ENCODE measurements around the gene PDZD4. TPM values are rescaled to one million over a fixed set of nuclear protein-coding genes. Genes with fewer than 3 reads are reported as not detected.
A peak's percentile ranks its signal among the peaks of the same experiment; 100 is the strongest.

Gene PDZD4
- total and polyA plus RNA-seq, 2 donors from 2014 or later = 4.7 to 7.0 TPM

DNA sequence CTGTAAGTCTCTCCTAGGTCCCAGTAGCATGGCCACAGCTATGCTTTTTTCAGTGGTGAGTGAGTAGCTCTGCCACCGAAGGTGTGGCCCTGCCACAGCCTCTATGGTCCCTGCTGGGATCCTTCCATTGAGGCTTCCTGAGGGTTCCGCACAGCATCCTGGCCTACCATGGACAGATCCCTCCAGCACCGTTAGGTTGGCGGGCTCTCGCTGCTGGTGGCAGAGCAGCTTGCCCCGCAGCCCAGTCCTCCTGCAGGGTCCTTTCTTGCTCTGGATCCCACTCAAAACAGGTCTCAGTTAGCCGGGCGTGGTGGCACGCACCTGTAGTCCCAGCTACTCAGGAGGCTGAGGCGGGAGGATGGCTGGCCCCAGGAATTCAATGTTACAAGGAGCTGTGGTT lies 2.4 kb upstream of the PDZD4 start:
- Histone ChIP-seq H3K4me1 (ENCODE audit: control insufficient read depth in 2 of 3, insufficient read depth in 2 of 3, low read depth in 1 of 3, low read length in 3 of 3) (no peaks in the 10 kb centered on the region), H3K27ac (ENCODE audit: low read depth in 2 of 2, low read length in 2 of 2) (no peak overlapping the region), H3K9ac (ENCODE audit: low read length in 3 of 3) (no peak overlapping the region), H3K36me3 (ENCODE audit: control insufficient read depth in 2 of 3, insufficient read depth in 3 of 3, low read length in 3 of 3) (no peaks in the 10 kb centered on the region), H3K27me3 (ENCODE audit: control insufficient read depth, insufficient read depth, low read length) (no peaks in the 10 kb centered on the region), H3K4me3 (ENCODE audit: low read length in 3 of 3) (no peak overlapping the region), H3K9me3 (ENCODE audit: control insufficient read depth in 2 of 3, insufficient read depth in 1 of 3, low read length in 3 of 3) (no peaks in the 10 kb centered on the region)
- TF ChIP-seq, protein P1, sequence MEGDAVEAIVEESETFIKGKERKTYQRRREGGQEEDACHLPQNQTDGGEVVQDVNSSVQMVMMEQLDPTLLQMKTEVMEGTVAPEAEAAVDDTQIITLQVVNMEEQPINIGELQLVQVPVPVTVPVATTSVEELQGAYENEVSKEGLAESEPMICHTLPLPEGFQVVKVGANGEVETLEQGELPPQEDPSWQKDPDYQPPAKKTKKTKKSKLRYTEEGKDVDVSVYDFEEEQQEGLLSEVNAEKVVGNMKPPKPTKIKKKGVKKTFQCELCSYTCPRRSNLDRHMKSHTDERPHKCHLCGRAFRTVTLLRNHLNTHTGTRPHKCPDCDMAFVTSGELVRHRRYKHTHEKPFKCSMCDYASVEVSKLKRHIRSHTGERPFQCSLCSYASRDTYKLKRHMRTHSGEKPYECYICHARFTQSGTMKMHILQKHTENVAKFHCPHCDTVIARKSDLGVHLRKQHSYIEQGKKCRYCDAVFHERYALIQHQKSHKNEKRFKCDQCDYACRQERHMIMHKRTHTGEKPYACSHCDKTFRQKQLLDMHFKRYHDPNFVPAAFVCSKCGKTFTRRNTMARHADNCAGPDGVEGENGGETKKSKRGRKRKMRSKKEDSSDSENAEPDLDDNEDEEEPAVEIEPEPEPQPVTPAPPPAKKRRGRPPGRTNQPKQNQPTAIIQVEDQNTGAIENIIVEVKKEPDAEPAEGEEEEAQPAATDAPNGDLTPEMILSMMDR (IDR thresholded peaks at IDR 0.05; ENCODE audit: borderline replicate concordance, extremely low read depth, insufficient read depth) = no peak
- intact Hi-C loops (cut with DNase I) = no loop called here
- no peak for FAIRE-seq
- DNase-seq = no peak

DNA sequence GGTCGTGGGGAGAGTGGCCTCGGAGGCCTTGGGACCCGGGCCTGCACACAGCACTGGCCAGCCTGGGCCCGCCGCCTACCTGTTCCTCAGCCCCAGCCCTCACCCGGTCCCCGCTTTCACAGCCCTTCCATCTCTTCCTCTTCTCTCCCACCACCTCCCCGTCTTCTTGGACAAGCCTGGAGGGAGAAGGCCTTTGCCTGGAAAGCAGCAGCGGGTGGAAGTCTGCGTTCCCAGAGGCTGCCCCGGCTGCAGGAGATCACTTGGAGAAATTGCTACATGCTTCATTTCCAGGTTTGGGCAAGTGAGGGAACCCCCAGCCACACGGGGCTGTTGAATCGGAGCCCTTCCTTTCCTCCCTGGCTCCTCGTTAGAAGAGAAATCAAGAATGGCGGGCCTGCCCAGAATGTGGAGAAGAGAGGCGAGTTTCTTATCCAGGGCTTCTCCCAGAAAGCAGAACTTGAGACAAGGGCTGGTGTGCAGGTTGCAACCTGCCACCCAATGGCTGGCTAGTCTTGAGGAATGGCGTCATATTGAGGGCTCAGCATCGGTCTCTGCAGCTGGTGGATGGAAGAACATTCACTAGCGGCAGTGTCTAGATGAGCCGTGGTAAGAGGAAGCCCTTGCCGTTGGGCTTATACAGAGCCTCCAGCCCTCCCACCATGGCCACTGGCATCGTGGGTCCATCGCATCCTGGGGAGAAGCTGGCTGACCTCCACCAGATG lies 1.2 kb upstream of the PDZD4 start:
- Histone ChIP-seq H3K27me3 (ENCODE audit: control insufficient read depth, insufficient read depth, low read length) (no peaks in the 10 kb centered on the region), H3K36me3 (ENCODE audit: control insufficient read depth in 2 of 3, insufficient read depth in 3 of 3, low read length in 3 of 3) (no peaks in the 10 kb centered on the region), H3K27ac (ENCODE audit: low read depth in 2 of 2, low read length in 2 of 2) (no peak overlapping the region), H3K9me3 (ENCODE audit: control insufficient read depth in 2 of 3, insufficient read depth in 1 of 3, low read length in 3 of 3) (no peaks in the 10 kb centered on the region), H3K4me3 (ENCODE audit: low read length in 3 of 3) (no peak overlapping the region), H3K4me1 (ENCODE audit: control insufficient read depth in 2 of 3, insufficient read depth in 2 of 3, low read depth in 1 of 3, low read length in 3 of 3) (no peaks in the 10 kb centered on the region), H3K9ac (ENCODE audit: low read length in 3 of 3) (no peak overlapping the region)
- TF ChIP-seq, protein P1 (IDR thresholded peaks at IDR 0.05; ENCODE audit: borderline replicate concordance, extremely low read depth, insufficient read depth) = no peak
- FAIRE-seq (no peak), DNase-seq (no peak)
- intact Hi-C loops (cut with DNase I) = no loop called here

DNA sequence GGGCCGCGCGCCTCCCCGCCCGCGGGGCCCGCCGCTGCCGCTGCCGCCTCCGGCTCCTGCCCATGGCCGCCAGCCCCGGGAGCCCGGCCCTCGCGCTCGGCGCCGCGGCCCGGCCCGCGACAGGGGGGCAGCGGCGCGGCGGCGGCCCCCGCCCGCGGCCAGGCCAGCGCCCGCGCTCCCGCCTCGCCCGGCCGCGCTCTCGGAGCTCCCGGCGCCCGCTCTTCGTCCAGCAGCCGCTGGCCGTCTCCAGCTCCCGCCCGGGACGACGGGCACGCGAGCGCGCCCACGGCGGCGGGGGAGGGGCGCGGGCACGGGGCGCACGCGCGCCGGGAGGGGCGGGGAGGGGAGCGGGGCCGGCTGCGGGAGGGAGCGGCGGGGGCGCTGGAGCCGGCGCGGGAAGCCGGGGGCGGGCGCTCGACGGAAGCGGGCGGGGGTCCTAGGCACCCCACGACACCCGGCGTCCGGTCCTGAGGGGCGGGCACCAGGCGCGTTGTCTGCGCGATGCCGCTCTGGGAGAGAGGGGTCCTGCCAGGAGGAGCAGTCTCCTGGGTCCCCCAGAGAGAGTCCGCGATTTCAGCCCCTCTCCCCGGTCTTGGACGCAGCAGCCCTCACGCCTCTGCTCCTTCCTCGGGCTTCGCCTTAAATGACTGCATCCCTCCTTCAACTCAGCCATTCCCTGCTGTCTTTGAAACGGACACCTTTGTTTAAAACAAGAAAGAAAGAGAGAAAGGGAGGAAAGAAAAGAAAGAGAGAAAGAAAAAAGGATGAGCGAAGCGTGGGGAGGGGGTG lies 490 bp upstream of the PDZD4 start:
- no peaks in the 10 kb centered on the region for H3K36me3 ChIP-seq (ENCODE audit: control insufficient read depth in 2 of 3, insufficient read depth in 3 of 3, low read length in 3 of 3)
- intact Hi-C loops (cut with DNase I) = no loop called here
- TF ChIP-seq, protein P1 (IDR thresholded peaks at IDR 0.05; ENCODE audit: borderline replicate concordance, extremely low read depth, insufficient read depth) = no peak
- no peaks in the 10 kb centered on the region for H3K27me3 ChIP-seq (ENCODE audit: control insufficient read depth, insufficient read depth, low read length)
- no peaks in the 10 kb centered on the region for H3K9me3 ChIP-seq (ENCODE audit: control insufficient read depth in 2 of 3, insufficient read depth in 1 of 3, low read length in 3 of 3)
- no peaks in the 10 kb centered on the region for H3K4me1 ChIP-seq (ENCODE audit: control insufficient read depth in 2 of 3, insufficient read depth in 2 of 3, low read depth in 1 of 3, low read length in 3 of 3)
- H3K4me3 ChIP-seq (ENCODE audit: low read length in 3 of 3) = no peak overlapping the region
- FAIRE-seq (no peak), DNase-seq (peak in 1 of 5 donors; percentile 13)
- H3K9ac ChIP-seq (ENCODE audit: low read length in 3 of 3) = no peak overlapping the region
- no peak overlapping the region for H3K27ac ChIP-seq (ENCODE audit: low read depth in 2 of 2, low read length in 2 of 2)
